HL-60 (cell line): ENCODE data around the gene SUPT6H.

Source experiments
- DNase-seq, 2 experiments: peaks; one replicate each; pipeline ENCODE4 v3.0.0-alpha.2; 2010 to 2020; ENCODE audit warnings: low read depth in 1 of 2, low spot score in 1 of 2
- H3K27ac ChIP-seq: fragments of 250-450 bp; sonication (Bioruptor Pico); replicated peaks from 2 replicates; pipeline ENCODE4 v1.5.1; 2020; ENCODE audit warnings: mild to moderate bottlenecking, moderate library complexity
- H3K27me3 ChIP-seq: fragments of 250-450 bp; sonication (Bioruptor Pico); 2 replicates; pipeline ENCODE4 v1.5.1; 2021; ENCODE audit warnings: mild to moderate bottlenecking, moderate library complexity; ENCODE audit not compliant: insufficient read depth, poor library complexity, severe bottlenecking
- H3K4me3 ChIP-seq: replicated peaks from 2 replicates; pipeline ENCODE4 v1.5.1; 2011; ENCODE audit warnings: mild to moderate bottlenecking, control low read depth, low read length; ENCODE audit not compliant: insufficient read depth
- CTCF ChIP-seq: IDR thresholded peaks from one replicate; pipeline ENCODE4 v1.5.1; 2011; ENCODE audit warnings: low read length, control low read depth, inconsistent platforms; ENCODE audit not compliant: insufficient read depth
- GABPA ChIP-seq: IDR thresholded peaks from 2 replicates; pipeline ENCODE4 v1.6.1; 2012; ENCODE audit warnings: low read depth
- POLR2AphosphoS5 ChIP-seq: IDR thresholded peaks from 2 replicates; pipeline ENCODE4 v1.6.1; 2012; ENCODE audit warnings: low read depth
- REST ChIP-seq: IDR thresholded peaks from 2 replicates; pipeline ENCODE4 v1.6.1; 2012; ENCODE audit warnings: low read depth; ENCODE audit not compliant: insufficient replicate concordance
- SPI1 ChIP-seq: IDR thresholded peaks from 2 replicates; pipeline ENCODE4 v1.6.1; 2012; ENCODE audit warnings: low read depth, mild to moderate bottlenecking, borderline replicate concordance

Gene SUPT6H

DNA sequence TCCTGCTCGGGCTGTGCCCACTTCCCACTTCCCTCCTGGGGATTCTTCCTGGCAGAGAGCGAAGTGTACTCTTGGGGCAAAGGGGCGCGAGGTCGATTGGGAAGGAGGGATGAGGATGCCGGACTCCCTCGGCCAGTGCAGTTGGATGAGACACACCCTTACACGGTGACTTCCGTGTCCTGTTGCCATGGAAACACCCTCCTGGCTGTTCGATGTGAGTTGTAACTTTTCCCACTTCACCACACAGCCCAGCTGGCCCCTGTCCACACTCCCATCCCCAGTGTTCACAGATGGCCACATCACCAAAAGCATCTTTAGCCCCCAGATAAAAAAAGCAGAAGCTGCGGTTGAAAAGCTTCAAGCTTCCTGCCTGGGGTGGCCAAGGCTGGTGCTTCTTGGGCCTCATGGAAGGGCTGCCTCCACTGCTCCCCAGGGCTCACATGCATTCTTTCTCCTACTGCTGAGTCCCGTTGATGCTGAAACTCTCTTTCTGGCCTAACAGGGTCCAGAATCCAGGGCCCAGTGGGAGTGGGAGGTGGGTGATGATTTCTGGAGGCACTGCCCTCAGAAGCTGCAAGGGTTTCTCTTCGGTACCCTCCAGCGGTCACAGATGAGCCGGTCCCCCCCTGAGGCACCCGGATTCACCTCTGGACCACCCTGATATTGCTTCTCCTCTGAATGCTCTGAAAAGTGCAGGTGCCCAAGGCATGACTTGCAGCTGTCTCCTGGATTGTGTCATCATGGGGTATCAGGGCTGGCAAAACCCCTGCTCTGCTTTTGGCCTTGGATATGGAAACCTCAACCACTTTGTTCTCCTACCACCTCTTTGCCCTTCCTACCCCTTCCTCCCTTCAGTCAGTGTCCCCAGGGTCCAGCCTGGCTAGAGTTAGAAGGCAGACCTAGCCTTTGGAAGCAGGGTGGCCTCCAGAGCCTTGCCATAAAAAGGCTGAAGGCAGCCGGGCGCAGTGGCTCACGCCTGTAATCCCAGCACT is 79.6 kb downstream of the SUPT6H start:
- Histone ChIP-seq H3K27me3 (no peaks in the 10 kb centered on the region), H3K27ac (peak overlapping the region; percentile 57), H3K4me3 (no peak overlapping the region)
- no peak for TF ChIP-seq REST
- peak; percentile 96 for TF ChIP-seq POLR2AphosphoS5
- TF ChIP-seq GABPA = no peak
- peak; percentile 85 for TF ChIP-seq SPI1
- no peak for TF ChIP-seq CTCF
- DNase-seq = peak; percentile 91 to 93

- DNase-seq = peak; percentile 66 to 73
- Histone ChIP-seq H3K27ac (peak within 1 kb of the TSS; percentile 73), H3K4me3 (peak within 1 kb of the TSS; percentile 54), H3K27me3 (no peaks in the 10 kb centered on the region)
- TF ChIP-seq POLR2AphosphoS5 (peak; percentile 13; the same call in 1 of the 2 replicates), REST (no peak)
These were observed 81.5 kb downstream of the SUPT6H start, which contains the start of gene TRAF4 for GRCh38 chr17:28743243-28744103. Gene TRAF4, plus strand, starts transcription at chr17:28744011. Its CDS starts 102 bp downstream, at chr17:28744113.

DNA sequence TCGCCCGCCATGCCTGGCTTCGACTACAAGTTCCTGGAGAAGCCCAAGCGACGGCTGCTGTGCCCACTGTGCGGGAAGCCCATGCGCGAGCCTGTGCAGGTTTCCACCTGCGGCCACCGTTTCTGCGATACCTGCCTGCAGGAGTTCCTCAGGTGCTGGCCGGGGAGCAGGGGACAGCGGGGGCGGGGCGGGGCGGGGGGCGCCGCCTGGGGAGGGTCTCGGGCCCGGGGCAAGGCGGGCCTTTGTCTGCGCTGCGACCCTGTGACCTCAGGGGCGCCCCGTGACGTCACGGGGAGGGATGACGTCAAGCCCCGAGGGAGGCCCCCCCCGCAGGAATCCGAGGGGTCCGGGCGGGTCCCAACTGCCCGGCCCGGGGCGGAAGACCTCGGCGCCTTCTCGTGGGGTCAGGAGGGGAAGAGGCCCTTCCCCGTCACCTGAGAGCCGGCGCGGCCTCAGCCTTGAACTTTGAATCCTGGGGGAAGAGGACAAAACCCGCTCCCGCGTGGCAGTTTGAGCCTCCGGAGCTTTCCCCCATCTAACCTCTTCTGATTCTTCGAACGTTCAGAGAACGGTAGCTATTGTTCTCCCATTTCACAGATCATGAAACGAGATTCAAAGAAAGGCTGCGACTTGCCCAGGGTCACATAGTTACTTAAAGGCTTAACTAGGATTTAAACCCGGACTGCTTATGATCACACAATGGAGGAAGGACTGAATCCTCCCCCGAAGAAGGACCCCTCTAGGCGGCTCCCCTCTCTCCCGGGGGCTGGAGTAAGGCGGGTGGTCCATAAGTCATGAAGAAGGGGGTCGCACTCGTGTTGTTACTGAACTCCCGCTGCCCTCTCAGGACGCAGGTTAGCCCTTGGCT is 82.3 kb downstream of the SUPT6H start:
- no peak for TF ChIP-seq GABPA
- TF ChIP-seq POLR2AphosphoS5 = no peak; the same call in 1 of the 2 replicates
- no peak for TF ChIP-seq REST
- Histone ChIP-seq H3K4me3 (peak overlapping the region; percentile 46), H3K27me3 (no peaks in the 10 kb centered on the region), H3K27ac (peak overlapping the region; percentile 48)
- peak in 1 of 2 experiments; percentile 57 for DNase-seq
